Measurements from ENCODE around the gene AP2S1. TPM values are rescaled to one million over a fixed set of nuclear protein-coding genes. Genes with fewer than 3 reads are reported as not detected.

AP2S1 gene
- total and polyA plus RNA-seq, 2 of the 8 experiments (the other 6 are each of a cell fraction or from before 2014, with no cell fraction given), result 195 to 211 TPM

GRCh38 chr19:46842791-46843190, 7.9 kb downstream of the AP2S1 start:
- peaks cover 0 to 9% of the 10 kb centered on the region in 2 experiments for H4K20me1 ChIP-seq (replicated peaks in 1 of 2; ENCODE audit: control insufficient read depth in 1 of 2, insufficient read depth in 2 of 2, low read length in 2 of 2)
- H2BK15ac ChIP-seq (ENCODE audit: low read length), result no peak overlapping the region
- H3K4me1 ChIP-seq (replicated peaks in 1 of 4; ENCODE audit: control insufficient read depth in 3 of 4, insufficient read depth in 4 of 4, low read length in 3 of 4), result no peaks in the 10 kb centered on the region
- no peak overlapping the region for H3K9ac ChIP-seq (replicated peaks in 1 of 4; ENCODE audit: extremely low read depth in 1 of 4, low read depth in 3 of 4, low read length in 3 of 4)
- no peak overlapping the region for H3K56ac ChIP-seq (replicated peaks; ENCODE audit: insufficient read length, low read depth, low read length)
- peaks cover 7 to 31% (median 18%) of the 10 kb centered on the region in 4 experiments for H3K36me3 ChIP-seq (ENCODE audit: control insufficient read depth in 2 of 4, insufficient read depth in 4 of 4, low read length in 3 of 4)
- POLR2A ChIA-PET (ENCODE audit: partially characterized antibody), result interaction anchor here (0.6 to 5.0 kb wide), 5 partner anchors 9 to 352 kb away, joined by 3 to 67 read pairs (median 4); partner anchors contain the start of gene SLC1A5
- no peaks in the 10 kb centered on the region for H3K9me3 ChIP-seq (ENCODE audit: insufficient read depth in 2 of 2, low read depth in 1 of 2, low read length in 1 of 2)
- no peak overlapping the region for H3K4ac ChIP-seq (replicated peaks; ENCODE audit: insufficient read length, low read depth, low read length)
- no peak overlapping the region for H2AK5ac ChIP-seq (ENCODE audit: low read depth, low read length)
- no peak overlapping the region for H4K91ac ChIP-seq (replicated peaks; ENCODE audit: insufficient read length, low read length)
- H2BK20ac ChIP-seq (ENCODE audit: low read length), result no peak overlapping the region
- DNase-seq (ENCODE audit: low read depth in 1 of 2, low spot score in 2 of 2), result no peak
- H3K23ac ChIP-seq (ENCODE audit: insufficient read length), result no peak overlapping the region
- no peak overlapping the region for H3K4me3 ChIP-seq (ENCODE audit: extremely low read depth in 1 of 4, insufficient read depth in 2 of 4, low read depth in 3 of 4, low read length in 4 of 4)
- no peak overlapping the region for H3K27ac ChIP-seq (ENCODE audit: low read depth, low read length)
- peaks cover 0 to 4% of the 10 kb centered on the region in 2 experiments; a peak in 1 of 4 replicates for H3K79me2 ChIP-seq (ENCODE audit: control insufficient read depth in 1 of 2, insufficient read depth in 2 of 2, low read length in 2 of 2)
- no peak overlapping the region for H4K8ac ChIP-seq (ENCODE audit: extremely low read depth, insufficient read depth, low read length)
- H2BK12ac ChIP-seq (ENCODE audit: low read depth, low read length), result no peak overlapping the region
- H3K23me2 ChIP-seq (ENCODE audit: low read depth, low read length), result no peaks in the 10 kb centered on the region
- 89% methylated on average over 11 of the region's 11 CpGs; no CpG with 5 or more reads in 1 of the 2 experiments for WGBS, 2 experiments (ENCODE audit: extremely low coverage in 1 of 2, insufficient coverage in 1 of 2, insufficient read length in 1 of 2, insufficient replicate concordance in 2 of 2, low coverage in 1 of 2, low lambda C conversion rate in 2 of 2, missing lambda C conversion rate in 1 of 2)
- no peak overlapping the region for H3K14ac ChIP-seq (ENCODE audit: insufficient read length)
- no peak overlapping the region for H2AFZ ChIP-seq (ENCODE audit: low read length)
- H2BK120ac ChIP-seq (replicated peaks; ENCODE audit: low read depth, low read length), result no peak overlapping the region
- H3K4me2 ChIP-seq (ENCODE audit: insufficient read depth in 1 of 2, low read depth in 2 of 2, low read length in 2 of 2), result no peak overlapping the region
- CTCF ChIA-PET (ENCODE audit: partially characterized antibody), result interaction anchor here (0.6 to 1.7 kb wide), 5 partner anchors 13 to 150 kb away, joined by 3 to 6 read pairs (median 5); no protein-coding TSS in a partner anchor
- peaks cover 8% of the 10 kb centered on the region; the same call in 1 of the 2 replicates for H3K79me1 ChIP-seq (ENCODE audit: low read depth, low read length)
- no peak overlapping the region for H4K5ac ChIP-seq (ENCODE audit: insufficient read length, low read depth, low read length)
- H2BK5ac ChIP-seq (ENCODE audit: low read depth, low read length), result no peak overlapping the region
- FAIRE-seq, result no peak
- H3K27me3 ChIP-seq (replicated peaks in 1 of 4; ENCODE audit: control insufficient read depth in 3 of 4, extremely low read depth in 1 of 4, insufficient read depth in 3 of 4, low read length in 3 of 4), result no peaks in the 10 kb centered on the region
- H3K18ac ChIP-seq (ENCODE audit: extremely low read depth, low read length), result no peak overlapping the region
- TF ChIP-seq MAFK (IDR thresholded peaks at IDR 0.05; ENCODE audit: low read depth, low read length) (no peak), ATF3 (IDR thresholded peaks at IDR 0.05; ENCODE audit: insufficient read depth, low read depth, low read length) (no peak), ATF2 (IDR thresholded peaks at IDR 0.05; ENCODE audit: low read length) (no peak), RBBP5 (IDR thresholded peaks at IDR 0.05; ENCODE audit: borderline replicate concordance, low read depth, low read length) (no peak), SP4 (IDR thresholded peaks at IDR 0.05; ENCODE audit: low read length) (no peak), SP1 (IDR thresholded peaks at IDR 0.05; ENCODE audit: low read depth, low read length) (no peak), RFX5 (IDR thresholded peaks at IDR 0.05; ENCODE audit: borderline replicate concordance, low read depth, low read length) (no peak), ASH2L (IDR thresholded peaks at IDR 0.05; ENCODE audit: low read length) (no peak), TAF1 (IDR thresholded peaks at IDR 0.05; ENCODE audit: low read depth, low read length) (no peak), USF2 (IDR thresholded peaks at IDR 0.05; ENCODE audit: low read length) (no peak), BACH1 (IDR thresholded peaks at IDR 0.05; ENCODE audit: low read length) (no peak), POLR2A (IDR thresholded peaks at IDR 0.05; ENCODE audit: control extremely low read depth in 1 of 2, low read depth in 2 of 2, low read length in 2 of 2) (no peak)

All from H1 (cell line).